T-helper 2 cell treated with Interferon-gamma antibody and Interleukin-4, amounts not matched to agents 5 μg/mL and 100 μg/mL, for 36 hours (primary cell): Measurements from ENCODE around the gene PIGO.

Source experiments
- DNase-seq: peaks from one replicate; pipeline ENCODE4 v3.0.0; 2021; ENCODE audit warnings: low spot score
- H3K27ac Mint-ChIP-seq: one replicate; pipeline ENCODE4 v1.8.0; 2021; ENCODE audit warnings: mild to moderate bottlenecking, mixed read lengths
- H3K27me3 Mint-ChIP-seq: one replicate; pipeline ENCODE4 v1.8.0; 2021; ENCODE audit warnings: low read depth, mixed read lengths
- H3K36me3 Mint-ChIP-seq: one replicate; pipeline ENCODE4 v1.8.0; 2021; ENCODE audit warnings: low read depth, mixed read lengths
- H3K4me1 Mint-ChIP-seq: one replicate; pipeline ENCODE4 v1.8.0; 2021; ENCODE audit warnings: low read depth, mixed read lengths
- H3K4me3 Mint-ChIP-seq: one replicate; pipeline ENCODE4 v1.8.0; 2022; ENCODE audit warnings: mild to moderate bottlenecking, moderate library complexity, mixed read lengths
- H3K9me3 Mint-ChIP-seq: one replicate; pipeline ENCODE4 v1.8.0; 2021; ENCODE audit warnings: mixed read lengths

PIGO gene

DNA sequence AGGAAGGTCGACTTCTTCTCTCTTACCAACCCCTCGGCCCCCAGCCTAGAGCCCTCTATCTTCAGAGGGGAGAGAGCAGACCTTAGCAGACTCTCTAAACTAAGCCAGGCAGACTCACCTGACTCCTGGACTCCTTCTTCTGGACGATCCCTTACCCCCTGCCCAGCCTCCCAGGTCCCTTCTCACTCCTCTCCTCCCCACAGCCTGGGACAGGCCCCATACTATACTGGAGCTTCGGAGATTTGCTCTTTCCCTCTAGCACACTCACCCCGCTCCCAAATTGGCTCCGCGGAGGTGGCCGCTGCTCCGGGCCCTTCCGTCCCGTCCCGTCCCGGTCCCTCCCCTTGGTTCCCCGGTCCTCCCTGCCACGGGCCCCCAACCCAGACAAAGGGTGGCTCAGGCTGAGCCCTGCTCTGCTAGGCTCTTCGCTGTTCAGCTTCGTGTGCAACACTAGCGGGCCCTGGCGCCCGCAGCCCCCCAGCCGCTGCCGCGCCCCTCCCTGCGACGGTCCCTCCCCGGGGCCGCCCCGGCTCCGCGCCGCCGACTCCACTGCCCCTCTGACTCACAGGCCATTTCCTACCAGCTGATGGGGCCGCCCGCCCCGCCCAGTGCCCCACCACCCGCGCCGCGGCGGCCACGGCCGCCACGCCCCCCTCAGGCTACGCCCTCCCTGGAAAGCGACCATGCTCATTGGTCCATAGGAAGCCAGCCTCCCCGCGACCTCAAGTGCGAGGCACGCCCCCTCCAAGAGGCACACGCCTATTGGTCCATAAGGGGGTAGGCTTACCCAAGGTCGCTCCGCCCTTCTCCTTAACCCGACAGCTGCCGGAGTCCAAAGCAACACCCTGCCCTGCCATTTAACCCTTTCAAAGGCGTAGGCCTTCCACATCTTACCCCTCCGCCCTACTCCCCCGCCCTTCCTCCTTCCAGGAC is 14.9 kb upstream of the PIGO start:
- H3K9me3 Mint-ChIP-seq: no peaks in the 10 kb centered on the region
- DNase-seq: peak; percentile 93
- peak overlapping the region; percentile 66 for H3K27ac Mint-ChIP-seq
- peak overlapping the region; percentile 80 for H3K4me3 Mint-ChIP-seq
- H3K27me3 Mint-ChIP-seq: peaks cover 2% of the 10 kb centered on the region
- H3K4me1 Mint-ChIP-seq: peaks cover 44% of the 10 kb centered on the region
- H3K36me3 Mint-ChIP-seq: peaks cover 9% of the 10 kb centered on the region

DNA sequence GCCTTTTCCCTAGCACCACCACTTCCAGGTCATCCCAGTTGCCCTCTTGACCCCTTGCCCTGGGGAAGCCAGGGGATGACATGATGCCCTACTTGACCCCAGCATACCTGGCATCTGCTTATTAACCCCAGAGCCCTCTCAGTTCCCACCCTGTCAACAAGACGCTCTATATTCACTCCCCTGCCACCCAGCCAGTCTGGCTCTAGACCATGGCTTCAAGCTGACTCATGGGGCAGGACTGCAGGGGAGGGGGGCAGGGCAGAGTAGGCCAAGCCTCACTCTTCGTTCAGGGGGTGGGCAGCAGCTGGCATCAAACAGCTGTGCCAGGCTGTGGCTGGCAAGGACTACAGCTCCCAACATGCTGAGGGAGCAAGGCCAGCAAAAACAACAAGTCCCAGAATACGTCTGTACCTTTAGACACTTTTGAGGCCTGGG is 14.0 kb upstream of the PIGO start:
- no peaks in the 10 kb centered on the region for H3K9me3 Mint-ChIP-seq
- H3K4me3 Mint-ChIP-seq: peak overlapping the region; percentile 80
- H3K36me3 Mint-ChIP-seq: peaks cover 14% of the 10 kb centered on the region
- peaks cover 2% of the 10 kb centered on the region for H3K27me3 Mint-ChIP-seq
- peaks cover 40% of the 10 kb centered on the region for H3K4me1 Mint-ChIP-seq
- H3K27ac Mint-ChIP-seq: no peak overlapping the region
- DNase-seq: no peak

DNA sequence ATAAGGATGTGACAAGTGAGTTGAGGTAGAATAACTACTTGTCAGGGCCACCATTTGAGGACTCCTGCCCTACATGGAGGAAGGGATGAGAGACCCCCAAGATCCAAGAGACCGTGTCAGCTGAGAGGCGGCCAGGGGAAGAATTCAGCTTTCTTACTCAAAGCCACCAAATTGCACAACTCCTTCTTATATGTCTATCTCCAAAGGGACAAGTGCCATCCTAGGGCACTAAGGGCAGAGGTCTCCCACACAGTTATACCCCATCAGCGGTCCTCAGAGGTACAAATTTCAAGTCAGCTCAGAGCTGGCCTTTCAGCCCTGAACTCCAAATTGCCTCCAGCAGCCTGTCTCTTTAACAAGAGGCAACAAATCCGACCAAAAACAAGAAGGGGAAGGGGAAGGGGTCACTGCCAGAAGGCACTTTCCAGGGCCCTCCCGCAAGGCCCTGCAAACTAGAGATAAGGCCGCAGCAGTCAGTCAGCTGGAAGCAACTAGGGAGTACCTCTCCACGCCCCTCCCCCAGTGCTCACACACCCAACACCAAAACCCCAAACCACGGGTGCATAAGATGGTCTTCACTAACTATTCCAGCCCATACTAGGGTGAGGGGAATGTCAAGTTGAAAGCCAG is 12.7 kb upstream of the PIGO start:
- Mint-ChIP-seq H3K9me3 (no peaks in the 10 kb centered on the region), H3K36me3 (peaks cover 20% of the 10 kb centered on the region), H3K27me3 (peaks cover 2% of the 10 kb centered on the region), H3K27ac (no peak overlapping the region), H3K4me1 (peaks cover 31% of the 10 kb centered on the region), H3K4me3 (no peak overlapping the region)
- no peak for DNase-seq

DNA sequence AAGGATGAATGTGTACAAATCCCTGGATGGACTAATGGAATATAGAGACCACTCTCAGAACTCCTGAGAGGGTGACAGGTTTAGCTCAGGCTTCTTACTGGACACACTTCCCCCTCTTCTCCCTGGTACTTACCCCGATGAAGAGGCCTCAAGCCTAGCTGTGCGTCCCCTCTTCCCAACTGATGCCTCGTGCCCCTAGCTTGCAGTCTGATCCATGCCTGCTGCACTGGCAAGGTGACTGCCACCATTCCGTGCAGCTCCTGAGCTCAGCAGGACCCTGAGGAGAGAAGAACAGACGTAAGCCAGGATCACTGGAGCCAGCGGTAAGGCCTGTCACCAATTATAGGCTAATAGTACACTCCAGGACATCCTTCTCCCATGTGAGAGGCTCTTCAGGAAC is 12.1 kb upstream of the PIGO start:
- no peak overlapping the region for H3K4me3 Mint-ChIP-seq
- peaks cover 16% of the 10 kb centered on the region for H3K36me3 Mint-ChIP-seq
- peaks cover 2% of the 10 kb centered on the region for H3K27me3 Mint-ChIP-seq
- H3K4me1 Mint-ChIP-seq: peaks cover 27% of the 10 kb centered on the region
- H3K27ac Mint-ChIP-seq: no peak overlapping the region
- DNase-seq: no peak
- H3K9me3 Mint-ChIP-seq: no peaks in the 10 kb centered on the region

DNA sequence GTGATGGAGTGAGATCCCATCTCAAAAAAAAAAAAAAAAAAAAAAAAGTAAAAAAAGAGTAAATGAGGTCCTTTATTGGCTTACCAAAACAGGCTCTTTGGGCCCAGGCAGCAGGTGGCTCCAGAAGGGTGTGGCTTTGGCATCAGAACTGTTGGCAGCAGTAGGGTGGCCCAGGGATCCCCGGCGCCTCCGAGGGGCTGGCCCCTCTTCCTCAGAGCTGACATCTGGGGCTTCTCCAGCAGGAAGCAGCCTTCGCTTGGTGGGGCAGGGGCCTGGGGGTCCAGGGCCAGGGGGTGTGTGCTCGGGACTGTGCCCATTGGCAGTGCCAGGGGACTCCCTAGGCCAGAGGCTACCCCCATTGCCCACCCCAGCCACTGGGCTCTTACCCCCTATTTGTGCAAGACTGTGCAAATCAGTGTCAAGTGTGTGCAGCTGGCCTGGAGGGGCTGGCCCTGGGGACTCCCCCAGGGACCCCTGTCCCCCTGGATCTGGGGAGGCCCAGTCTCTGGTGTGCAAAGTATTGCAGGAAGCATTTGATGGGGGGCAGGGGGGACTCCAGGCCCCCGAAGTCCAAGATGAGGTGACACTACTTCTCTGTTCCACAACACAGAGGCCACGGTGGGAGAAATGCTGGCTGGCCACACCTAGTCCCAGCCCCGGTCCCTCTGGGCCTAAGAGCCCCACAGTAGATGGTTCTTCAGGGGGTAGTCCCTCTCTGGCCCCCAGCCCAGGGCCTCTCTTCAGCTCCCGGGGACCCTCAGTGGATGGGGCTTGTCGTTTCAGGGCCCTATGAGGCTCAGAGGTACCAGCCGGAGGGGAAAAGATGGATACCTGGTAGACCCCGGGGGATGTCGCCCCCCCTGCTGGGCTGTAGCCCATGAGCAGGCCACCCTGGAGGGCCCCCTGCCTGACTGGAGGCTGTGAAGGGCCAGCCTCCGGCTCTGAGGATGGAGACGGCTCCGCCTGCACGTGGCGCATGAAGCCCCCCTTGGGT is 11.2 kb upstream of the PIGO start:
- DNase-seq: no peak
- peaks cover 28% of the 10 kb centered on the region for H3K4me1 Mint-ChIP-seq
- H3K27me3 Mint-ChIP-seq: peaks cover 2% of the 10 kb centered on the region
- H3K9me3 Mint-ChIP-seq: no peaks in the 10 kb centered on the region
- no peak overlapping the region for H3K4me3 Mint-ChIP-seq
- peaks cover 19% of the 10 kb centered on the region for H3K36me3 Mint-ChIP-seq
- no peak overlapping the region for H3K27ac Mint-ChIP-seq

DNA sequence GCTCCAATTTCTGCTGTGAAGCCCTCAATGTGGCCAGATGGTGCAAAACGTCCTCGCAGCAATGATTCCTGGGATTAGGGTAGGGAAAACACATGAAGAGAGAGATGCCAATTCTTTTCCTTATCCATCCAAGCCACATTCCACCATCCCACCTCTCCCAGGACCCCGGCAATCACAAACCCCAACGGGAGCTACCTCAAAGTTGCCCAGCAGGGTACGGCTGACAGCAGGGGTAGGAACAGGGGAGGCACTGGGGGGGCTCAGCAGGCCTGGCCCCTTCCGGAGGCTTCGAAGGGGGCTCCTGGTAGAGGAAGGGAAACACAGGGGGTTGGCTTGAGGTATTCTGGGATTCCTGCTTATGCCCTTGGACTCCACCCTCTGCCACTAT is 9.9 kb upstream of the PIGO start:
- H3K27me3 Mint-ChIP-seq: peaks cover 2% of the 10 kb centered on the region
- peaks cover 26% of the 10 kb centered on the region for H3K36me3 Mint-ChIP-seq
- H3K4me3 Mint-ChIP-seq: no peak overlapping the region
- H3K4me1 Mint-ChIP-seq: peaks cover 27% of the 10 kb centered on the region
- no peak overlapping the region for H3K27ac Mint-ChIP-seq
- H3K9me3 Mint-ChIP-seq: no peaks in the 10 kb centered on the region
- DNase-seq: no peak

DNA sequence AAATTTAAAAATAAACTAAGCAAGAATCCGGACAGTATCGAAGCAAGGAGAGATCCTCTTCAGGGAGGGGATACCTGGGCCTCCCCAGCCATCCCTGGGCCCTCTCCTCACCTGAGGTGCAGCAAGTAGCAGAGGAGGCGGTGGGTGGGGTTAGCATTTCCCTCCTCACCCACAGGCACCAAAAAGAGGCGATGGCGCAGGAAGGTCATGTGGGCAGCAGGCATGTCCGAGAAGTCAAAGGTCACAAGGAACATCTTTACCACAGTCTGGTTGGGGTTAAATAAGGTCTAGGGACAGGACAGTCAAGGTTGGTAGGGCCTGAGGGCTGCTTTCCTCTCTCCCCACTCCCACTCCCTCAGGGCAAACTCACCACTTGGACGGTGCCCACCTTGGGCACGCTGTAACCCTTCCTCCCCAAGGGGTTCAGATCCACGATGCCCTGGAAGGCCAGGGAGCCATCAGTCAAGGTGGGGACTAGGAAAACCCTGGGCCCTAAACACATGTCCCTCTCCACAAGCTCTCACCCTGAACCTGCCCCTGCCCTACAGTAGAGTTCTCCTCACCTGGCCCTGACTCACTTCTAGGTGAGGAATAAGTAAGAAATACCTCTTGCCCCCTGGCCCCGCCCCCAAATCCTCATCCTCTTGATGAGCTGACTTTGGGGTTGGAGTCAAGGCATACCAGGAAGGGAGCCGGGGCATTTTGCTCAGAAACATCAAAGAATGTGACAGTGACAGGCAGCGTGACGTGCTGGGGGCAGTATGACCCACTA is 9.4 kb upstream of the PIGO start:
- Mint-ChIP-seq H3K9me3 (no peaks in the 10 kb centered on the region), H3K4me1 (peaks cover 30% of the 10 kb centered on the region), H3K27me3 (peaks cover 2% of the 10 kb centered on the region), H3K4me3 (no peak overlapping the region), H3K36me3 (peaks cover 31% of the 10 kb centered on the region), H3K27ac (no peak overlapping the region)
- DNase-seq: no peak

DNA sequence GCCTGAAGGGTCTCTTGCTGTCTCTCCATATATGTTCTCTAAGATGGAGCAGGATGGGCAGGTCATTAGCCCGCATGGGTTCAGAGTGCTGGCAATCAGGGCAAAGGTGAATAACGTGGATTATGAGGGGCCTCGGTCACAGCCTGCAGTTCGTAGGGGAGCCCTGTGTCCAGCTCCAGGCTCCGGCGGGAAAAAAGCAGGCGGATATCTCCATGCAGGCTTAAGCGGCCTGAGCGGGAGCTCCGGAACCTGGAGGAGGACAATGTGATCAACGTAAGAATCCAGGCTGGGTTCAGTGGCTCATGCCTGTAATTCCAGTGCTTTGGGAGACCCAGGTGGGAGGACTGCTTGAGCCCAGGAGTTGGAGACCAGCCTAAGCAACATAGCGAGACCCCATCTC is 8.7 kb upstream of the PIGO start:
- peak overlapping the region; percentile 52 for H3K27ac Mint-ChIP-seq
- H3K36me3 Mint-ChIP-seq: peaks cover 36% of the 10 kb centered on the region
- peaks cover 2% of the 10 kb centered on the region for H3K27me3 Mint-ChIP-seq
- no peak overlapping the region for H3K4me3 Mint-ChIP-seq
- H3K4me1 Mint-ChIP-seq: peaks cover 24% of the 10 kb centered on the region
- no peaks in the 10 kb centered on the region for H3K9me3 Mint-ChIP-seq
- no peak for DNase-seq

DNA sequence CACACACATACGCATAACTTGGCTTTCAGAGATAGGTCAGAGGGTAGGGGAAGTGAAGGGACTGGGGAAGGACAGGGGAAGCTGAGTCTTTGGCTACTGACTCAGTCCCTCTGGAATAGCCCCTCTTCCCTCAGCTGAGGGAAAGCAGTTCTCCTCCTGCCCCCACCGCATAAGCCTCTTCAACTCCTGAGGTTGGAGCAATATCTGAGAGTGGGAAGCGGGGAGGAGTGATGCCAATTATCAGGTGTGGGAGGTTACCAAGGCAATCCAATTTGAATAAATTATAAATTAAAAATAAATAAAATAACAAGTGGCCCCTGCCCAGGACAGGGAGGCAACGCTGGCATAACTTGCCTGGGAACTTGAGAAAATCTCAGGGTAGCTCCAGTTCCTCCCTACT is 8.2 kb upstream of the PIGO start:
- H3K36me3 Mint-ChIP-seq: peaks cover 42% of the 10 kb centered on the region
- no peak for DNase-seq
- no peak overlapping the region for H3K4me3 Mint-ChIP-seq
- H3K9me3 Mint-ChIP-seq: no peaks in the 10 kb centered on the region
- no peaks in the 10 kb centered on the region for H3K27me3 Mint-ChIP-seq
- peak overlapping the region; percentile 60 for H3K27ac Mint-ChIP-seq
- H3K4me1 Mint-ChIP-seq: peaks cover 23% of the 10 kb centered on the region

DNA sequence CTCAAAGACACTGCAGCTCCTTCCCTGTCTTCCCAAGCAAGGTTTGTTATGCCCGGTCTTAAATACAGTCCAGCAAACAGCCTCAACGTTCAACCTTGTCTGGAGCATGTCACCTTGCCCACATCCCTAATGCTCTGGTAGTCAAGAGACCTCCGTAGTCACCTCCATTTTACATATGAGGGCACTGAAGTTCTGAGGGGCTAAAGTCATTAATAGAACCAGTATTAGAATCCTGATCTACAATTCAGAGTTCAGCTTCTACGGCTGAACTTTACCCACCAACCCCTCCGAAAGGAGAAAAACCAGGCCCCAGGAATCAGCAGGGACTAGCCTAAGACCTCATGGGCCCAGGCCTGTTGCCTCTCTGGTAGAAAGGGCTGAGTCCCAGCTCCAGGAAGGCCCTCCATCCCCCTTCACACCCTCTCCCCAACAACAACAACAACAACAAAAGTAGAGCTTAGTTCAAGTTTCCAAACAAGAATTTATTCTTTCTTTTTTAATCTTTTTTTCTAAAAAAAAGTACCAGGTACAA is 7.3 kb upstream of the PIGO start:
- Mint-ChIP-seq H3K4me1 (peaks cover 24% of the 10 kb centered on the region), H3K9me3 (no peaks in the 10 kb centered on the region), H3K27me3 (no peaks in the 10 kb centered on the region), H3K27ac (peak overlapping the region; percentile 91), H3K4me3 (peak overlapping the region; percentile 94), H3K36me3 (peaks cover 45% of the 10 kb centered on the region)
- DNase-seq: no peak

DNA sequence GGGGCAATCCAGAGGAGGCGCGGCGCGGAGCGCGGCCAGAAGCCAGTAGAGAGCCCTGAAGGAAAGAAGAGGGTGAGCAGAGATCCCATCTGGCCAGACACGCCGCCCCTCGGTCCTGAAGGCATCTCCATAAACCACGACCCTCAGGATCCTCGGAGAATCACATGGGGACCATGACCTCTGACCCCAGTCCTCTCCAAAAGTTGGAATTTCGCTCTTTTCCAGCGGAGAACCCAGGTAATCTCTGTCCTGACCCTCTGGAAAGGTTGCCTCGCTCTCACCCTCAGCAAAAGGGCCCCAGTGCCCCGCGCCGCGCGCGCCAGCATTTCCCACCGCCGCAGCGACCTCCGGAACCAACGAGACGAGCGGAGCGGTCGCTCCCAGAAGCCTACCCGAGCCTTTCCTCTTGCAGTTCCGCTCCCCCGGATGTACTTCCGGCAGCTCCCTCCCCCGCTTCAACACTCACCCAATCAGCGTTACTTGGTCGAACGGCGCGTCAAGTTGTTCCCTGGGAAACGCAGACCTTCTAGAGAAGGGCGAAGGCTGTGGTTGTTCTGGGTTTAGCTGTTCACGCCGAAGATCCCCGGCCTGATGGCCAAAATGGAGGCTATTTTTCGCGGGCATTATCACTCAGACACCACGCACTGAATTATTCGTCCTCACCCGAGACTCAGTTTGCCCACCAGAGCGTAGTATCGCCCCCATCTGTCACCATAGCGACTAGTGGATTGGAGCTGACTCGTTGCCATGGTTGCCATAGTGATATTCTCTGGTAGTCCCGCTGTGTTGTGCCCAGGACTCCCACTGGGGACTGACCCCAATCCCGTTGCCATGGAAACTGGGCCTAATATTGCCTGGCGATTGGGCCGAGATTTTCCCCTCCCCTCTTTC is 6.6 kb upstream of the PIGO start, which contains the start of gene STOML2:
STOML2 (minus strand) TSS at position 363 of the 891 bp plus-strand sequence; CDS start at position 326, 37 bp downstream.
- Mint-ChIP-seq H3K4me1 (peaks cover 25% of the 10 kb centered on the region), H3K36me3 (peaks cover 41% of the 10 kb centered on the region), H3K27me3 (no peaks in the 10 kb centered on the region), H3K4me3 (peak within 1 kb of the TSS; percentile 94), H3K9me3 (no peaks in the 10 kb centered on the region), H3K27ac (peak within 1 kb of the TSS; percentile 91)
- peak; percentile 90 for DNase-seq

DNA sequence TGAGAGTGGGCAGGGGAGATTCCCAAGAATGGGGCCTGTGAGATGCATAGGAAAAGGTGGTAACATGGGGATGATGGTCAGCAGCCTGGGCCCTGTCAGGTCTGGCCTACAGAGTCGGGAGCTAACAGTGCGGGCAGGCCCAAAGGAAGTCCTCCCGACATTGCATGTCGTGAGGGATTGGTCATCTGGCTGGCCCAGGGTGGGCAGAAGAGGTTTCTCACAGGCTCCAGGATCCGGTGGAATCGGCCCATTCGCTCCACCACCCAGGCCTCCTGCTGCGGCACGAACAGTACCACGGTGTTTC is 6.0 kb upstream of the PIGO start:
- peaks cover 41% of the 10 kb centered on the region for H3K36me3 Mint-ChIP-seq
- H3K4me3 Mint-ChIP-seq: peak overlapping the region; percentile 94
- peak overlapping the region; percentile 91 for H3K27ac Mint-ChIP-seq
- H3K4me1 Mint-ChIP-seq: peaks cover 29% of the 10 kb centered on the region
- peak; percentile 11 for DNase-seq
- no peaks in the 10 kb centered on the region for H3K9me3 Mint-ChIP-seq
- no peaks in the 10 kb centered on the region for H3K27me3 Mint-ChIP-seq
